Choroid plexus epithelial cell (primary cell): ENCODE measurements around the gene CACNG1.

Experiments used
- DNase-seq: peaks from one replicate; pipeline ENCODE4 v3.0.0-alpha.2; 2010; ENCODE audit warnings: low read depth
- H3K4me3 ChIP-seq: 2 replicates; pipeline ENCODE4 v1.5.1; 2011; ENCODE audit warnings: low read depth, mild to moderate bottlenecking, control low read depth, low read length, moderate library complexity
- TF ChIP-seq, protein P1 (sequence below): conservative IDR thresholded peaks from 2 replicates; pipeline ENCODE4 v1.5.1; 2011; ENCODE audit warnings: low read depth, mild to moderate bottlenecking, control low read depth, inconsistent platforms, low read length, moderate library complexity

CACNG1 gene

DNA sequence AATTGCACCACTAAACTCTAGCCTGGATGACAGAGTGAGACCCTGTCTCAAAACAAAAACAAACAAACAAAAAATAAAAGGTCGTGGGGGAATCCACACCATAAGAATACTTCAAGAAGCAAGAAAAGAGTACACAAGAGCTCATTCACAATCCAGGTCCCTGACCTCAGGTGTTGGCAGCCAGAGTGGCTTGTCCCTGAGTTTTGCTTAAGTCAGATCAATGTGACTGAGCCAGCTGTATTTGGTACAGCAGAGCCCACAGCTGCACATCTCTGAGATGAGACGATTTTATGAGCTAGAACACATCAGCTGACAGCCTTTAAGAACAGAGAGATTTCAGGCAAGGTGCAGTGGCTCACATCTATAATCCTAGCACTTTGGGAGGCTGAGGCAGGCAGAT is 22.4 kb downstream of the CACNG1 start:
- TF ChIP-seq, protein P1, sequence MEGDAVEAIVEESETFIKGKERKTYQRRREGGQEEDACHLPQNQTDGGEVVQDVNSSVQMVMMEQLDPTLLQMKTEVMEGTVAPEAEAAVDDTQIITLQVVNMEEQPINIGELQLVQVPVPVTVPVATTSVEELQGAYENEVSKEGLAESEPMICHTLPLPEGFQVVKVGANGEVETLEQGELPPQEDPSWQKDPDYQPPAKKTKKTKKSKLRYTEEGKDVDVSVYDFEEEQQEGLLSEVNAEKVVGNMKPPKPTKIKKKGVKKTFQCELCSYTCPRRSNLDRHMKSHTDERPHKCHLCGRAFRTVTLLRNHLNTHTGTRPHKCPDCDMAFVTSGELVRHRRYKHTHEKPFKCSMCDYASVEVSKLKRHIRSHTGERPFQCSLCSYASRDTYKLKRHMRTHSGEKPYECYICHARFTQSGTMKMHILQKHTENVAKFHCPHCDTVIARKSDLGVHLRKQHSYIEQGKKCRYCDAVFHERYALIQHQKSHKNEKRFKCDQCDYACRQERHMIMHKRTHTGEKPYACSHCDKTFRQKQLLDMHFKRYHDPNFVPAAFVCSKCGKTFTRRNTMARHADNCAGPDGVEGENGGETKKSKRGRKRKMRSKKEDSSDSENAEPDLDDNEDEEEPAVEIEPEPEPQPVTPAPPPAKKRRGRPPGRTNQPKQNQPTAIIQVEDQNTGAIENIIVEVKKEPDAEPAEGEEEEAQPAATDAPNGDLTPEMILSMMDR, result no peak
- DNase-seq, result no peak
- H3K4me3 ChIP-seq, result no peak overlapping the region

DNA sequence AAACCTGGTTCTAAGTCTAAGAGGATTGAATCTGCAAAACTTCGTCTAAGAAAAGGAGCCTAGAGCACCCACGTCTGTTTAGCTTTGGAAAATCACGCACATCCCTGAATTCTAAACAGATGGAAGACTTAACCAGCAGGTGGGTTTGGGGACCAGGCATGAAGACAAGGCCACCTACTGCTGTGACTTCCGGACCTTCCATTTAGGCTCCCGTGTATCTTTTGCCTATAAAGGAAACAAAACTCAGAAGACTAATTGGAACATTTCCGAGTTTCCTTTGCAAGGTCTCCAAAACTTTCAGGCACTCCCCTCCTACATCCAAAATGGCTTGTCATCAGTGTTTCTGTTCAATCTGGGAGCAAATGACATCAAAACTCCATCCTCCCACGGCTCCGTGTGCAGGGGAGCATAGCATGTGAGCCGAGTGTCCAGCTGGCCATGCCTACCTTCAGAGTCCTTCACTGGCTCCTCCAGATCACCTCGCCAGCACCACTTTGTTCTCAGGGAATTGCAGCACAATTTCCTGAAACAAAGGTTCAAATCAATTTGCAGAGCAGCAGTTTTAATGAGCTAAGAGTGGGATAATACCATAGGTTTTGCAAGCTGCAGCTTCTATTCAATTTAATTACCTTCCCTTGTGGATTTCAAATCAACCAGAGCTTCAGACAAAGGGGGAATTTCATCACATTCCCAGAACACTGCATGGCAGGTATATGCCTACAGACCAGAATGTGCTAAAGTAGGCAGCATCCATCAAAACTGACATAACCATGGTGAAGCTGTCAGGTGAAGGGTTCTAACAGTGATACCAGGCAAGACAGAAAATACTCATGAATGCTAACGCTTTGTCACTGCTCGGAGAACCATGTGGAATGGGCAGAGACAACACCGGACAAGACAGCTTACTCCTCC is 23.5 kb downstream of the CACNG1 start:
- H3K4me3 ChIP-seq, result no peak overlapping the region
- TF ChIP-seq, protein P1, result no peak
- DNase-seq, result no peak

DNA sequence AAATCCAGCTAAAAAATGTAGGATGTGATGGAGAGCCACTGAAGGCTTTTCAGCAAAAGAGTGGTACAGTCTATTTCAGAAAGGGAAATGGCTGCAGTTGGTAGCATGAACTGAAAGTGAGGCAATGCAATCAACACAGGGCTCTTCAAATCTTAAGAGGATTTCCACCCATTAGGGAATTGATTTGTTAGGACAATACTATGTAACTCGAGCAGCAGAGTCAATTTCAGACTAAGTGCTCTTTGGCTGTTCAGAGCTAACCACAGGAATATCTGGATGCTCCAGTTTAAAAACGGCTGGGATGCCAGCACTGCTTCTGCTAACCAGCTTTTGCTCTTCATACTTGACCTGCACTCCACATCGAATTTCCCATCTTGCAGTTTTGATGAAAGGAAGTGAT is 24.6 kb downstream of the CACNG1 start:
- TF ChIP-seq, protein P1, result no peak
- DNase-seq, result peak; percentile 12
- H3K4me3 ChIP-seq, result no peak overlapping the region

DNA sequence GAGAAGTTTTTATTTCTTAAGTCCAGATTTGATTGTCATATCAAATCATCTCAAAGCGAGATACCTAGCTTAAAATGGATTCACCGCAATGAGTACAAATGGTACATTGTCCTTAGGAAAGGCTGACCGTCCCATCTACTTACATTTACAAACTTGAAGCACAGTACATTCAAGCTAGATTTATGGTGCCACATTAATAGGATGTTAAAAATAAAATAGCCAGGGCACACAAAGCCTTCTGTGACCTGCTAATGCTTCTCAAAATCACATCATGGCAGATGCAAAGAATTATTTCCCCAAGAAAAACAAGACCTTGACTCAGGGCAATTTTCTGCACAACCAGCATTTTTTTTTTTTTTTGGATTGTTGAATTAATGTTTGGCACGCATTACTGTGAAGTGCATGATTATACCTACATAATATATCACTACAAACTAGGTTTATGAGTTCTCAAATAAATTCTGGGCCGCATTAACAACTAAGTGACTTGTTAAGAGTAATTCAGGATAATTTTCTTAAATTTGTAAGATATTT is 25.3 kb downstream of the CACNG1 start:
- TF ChIP-seq, protein P1, result no peak

DNA sequence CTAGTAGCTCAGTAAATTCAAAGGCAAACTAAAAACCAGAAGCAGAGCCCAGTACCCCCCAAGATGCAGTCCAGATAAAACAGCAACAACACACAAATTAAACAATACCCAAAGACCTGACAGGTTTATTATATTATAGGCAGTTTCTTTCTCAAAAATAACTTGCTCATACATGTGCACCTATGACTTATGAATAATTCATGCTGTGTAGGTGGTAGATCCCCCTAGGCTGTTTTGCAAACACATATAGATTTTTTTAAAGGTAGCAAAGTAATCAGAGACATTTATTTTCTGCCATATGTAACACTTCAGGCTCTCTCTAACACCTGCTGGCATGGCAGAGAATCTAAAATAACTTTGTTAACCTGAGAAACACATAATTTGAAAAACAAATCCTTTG is 27.2 kb downstream of the CACNG1 start:
- H3K4me3 ChIP-seq, result no peak overlapping the region
- TF ChIP-seq, protein P1, result no peak

More for the DNA sequence above, 25.3 kb downstream of the CACNG1 start:
- H3K4me3 ChIP-seq, result no peak overlapping the region
- no peak for DNase-seq

DNA sequence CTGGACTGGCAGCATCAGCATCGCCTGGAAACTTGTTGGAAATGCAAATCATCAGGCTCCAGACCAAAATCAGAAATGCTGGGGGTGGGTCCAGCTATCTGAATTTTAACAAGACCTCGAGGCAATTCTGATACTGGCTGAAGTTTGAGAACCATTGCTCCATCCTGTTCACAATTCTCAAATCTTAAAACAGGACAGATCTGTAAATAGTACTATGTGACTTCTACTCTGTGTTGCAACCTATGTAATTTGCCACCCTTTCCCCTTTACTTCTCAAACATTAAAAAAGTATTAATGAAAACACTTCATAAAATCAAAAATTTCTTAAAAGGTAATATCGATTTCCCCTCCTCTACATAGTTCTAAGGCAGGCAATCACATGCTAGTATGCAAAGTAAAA is 28.5 kb downstream of the CACNG1 start:
- no peak overlapping the region for H3K4me3 ChIP-seq
- no peak for DNase-seq
- TF ChIP-seq, protein P1, result no peak

More for the DNA sequence above, 27.2 kb downstream of the CACNG1 start:
- no peak for DNase-seq
